NCI-H2196 treated with DMSO at 0.1 percent for 48 hours (cell line): ENCODE results near the gene CTDP1.
"Not testable (repeated sequence)": the region's sequence is repeated elsewhere in the genome, so short reads cannot be mapped to it uniquely, and the experiment has no call there.

Experiments used
- DNase-seq: peaks from one replicate; lab custom pipeline; 2025; ENCODE audit not compliant: unreplicated experiment; lab: John Stamatoyannopoulos, UW

CTDP1 gene

GRCh38 chr18:79723036-79723435 lies 43.4 kb downstream of the CTDP1 start:
- DNase-seq: no peak

- no peak for DNase-seq
Observed at GRCh38 chr18:79723628-79724027, 44.0 kb downstream of the CTDP1 start.

GRCh38 chr18:79724299-79725080 lies 44.9 kb downstream of the CTDP1 start:
- DNase-seq: no peak

- DNase-seq: no peak
Observed at GRCh38 chr18:79725486-79725885, 45.9 kb downstream of the CTDP1 start.

GRCh38 chr18:79726721-79727120 lies 47.1 kb downstream of the CTDP1 start:
- DNase-seq: no peak

GRCh38 chr18:79727211-79727610 lies 47.6 kb downstream of the CTDP1 start:
- DNase-seq: no peak

GRCh38 chr18:79728931-79729586 lies 49.5 kb downstream of the CTDP1 start:
- DNase-seq: no peak

GRCh38 chr18:79729611-79730010 lies 50.0 kb downstream of the CTDP1 start:
- no peak for DNase-seq

GRCh38 chr18:79730804-79731203 lies 51.2 kb downstream of the CTDP1 start:
- DNase-seq: no peak

GRCh38 chr18:79731881-79732720 lies 52.5 kb downstream of the CTDP1 start:
- not testable (repeated sequence) for DNase-seq

- DNase-seq: no peak
Observed at GRCh38 chr18:79732721-79733025, 53.1 kb downstream of the CTDP1 start.

- DNase-seq: no peak
Observed at GRCh38 chr18:79733135-79733701, 53.6 kb downstream of the CTDP1 start.

- DNase-seq: no peak
Observed at GRCh38 chr18:79733986-79734770, 54.6 kb downstream of the CTDP1 start.

GRCh38 chr18:79735071-79735980 lies 55.7 kb downstream of the CTDP1 start:
- DNase-seq: no peak

- no peak for DNase-seq
Observed at GRCh38 chr18:79736230-79736629, 56.6 kb downstream of the CTDP1 start.

- DNase-seq: no peak
Observed at GRCh38 chr18:79736846-79737245, 57.2 kb downstream of the CTDP1 start.

- no peak for DNase-seq
Observed at GRCh38 chr18:79737426-79737825, 57.8 kb downstream of the CTDP1 start.

GRCh38 chr18:79738041-79738461 lies 58.4 kb downstream of the CTDP1 start:
- no peak for DNase-seq

GRCh38 chr18:79738581-79739439 lies 59.2 kb downstream of the CTDP1 start:
- no peak for DNase-seq
